ENCODE measurements around the gene COIL. TPM values are rescaled to one million over a fixed set of nuclear protein-coding genes. Genes with fewer than 3 reads are reported as not detected.

Gene COIL
- polyA plus RNA-seq, 4 donors: 28.1 to 34.4 (median 31.2) TPM

Other genes with a start within 250 kb of the COIL start
- gene C17orf67, start 127.1 kb downstream of the COIL start, polyA plus RNA-seq (ENCODE audit: insufficient read length in 4 of 4): 1 to 10 TPM in 3 of 4 donors, under 1 TPM in 1; 0.65 to 1.8 (median 1.5) TPM
- gene DGKE, start 126.9 kb downstream of the COIL start, polyA plus RNA-seq (ENCODE audit: insufficient read length in 4 of 4): 1 to 10 TPM; 2.9 to 7.0 (median 4.5) TPM
- gene TRIM25, start 47.0 kb downstream of the COIL start, polyA plus RNA-seq (ENCODE audit: insufficient read length in 4 of 4): 10 to 100 TPM; 26.1 to 34.0 (median 30.1) TPM
- gene SCPEP1, start 17.1 kb upstream of the COIL start, polyA plus RNA-seq (ENCODE audit: insufficient read length in 4 of 4): 100 to 1,000 TPM in 1 of 4 donors, 10 to 100 TPM in 3; 86.7 to 122 (median 97.9) TPM
- 10 to 100 TPM; 32.5 to 39.4 (median 33.7) TPM for gene AKAP1, start 124.2 kb upstream of the COIL start, polyA plus RNA-seq (ENCODE audit: insufficient read length in 4 of 4)